H1 (cell line): Measurements from ENCODE around the gene SCG3. TPM values are rescaled to one million over a fixed set of nuclear protein-coding genes. Genes with fewer than 3 reads are reported as not detected.

Experiments
- ASH2L ChIP-seq: fragments of 200-600, 300-600 bp; sonication (generic); IDR thresholded peaks from one replicate; pipeline ENCODE4 v1.7.1; 2017; ENCODE audit warnings: low read length
- CREB1 ChIP-seq: IDR thresholded peaks from 2 replicates; pipeline ENCODE4 v1.6.1; 2012; ENCODE audit warnings: inconsistent platforms
- POU5F1 ChIP-seq: IDR thresholded peaks from 2 replicates; pipeline ENCODE4 v1.6.1; 2011; ENCODE audit warnings: low read depth, mild to moderate bottlenecking, low read length, moderate library complexity
- SP2 ChIP-seq: IDR thresholded peaks from 2 replicates; pipeline ENCODE4 v1.6.1; 2012; ENCODE audit warnings: mild to moderate bottlenecking, low read length, inconsistent platforms
- ZNF274 ChIP-seq: IDR thresholded peaks from 2 replicates; pipeline ENCODE4 v1.7.0; 2012; ENCODE audit warnings: low read length, borderline replicate concordance; ENCODE audit errors: extremely low read depth
- polyA plus RNA-seq, 7 experiments: library from polyadenylated mRNA; depleted of rRNA in 3 of 7; stranded (reverse) in 5 of 7; unstranded in 2 of 7; fragments of >200 nt in 5 of 7; fragments of 200-250 nt in 2 of 7; gene quantifications; 1 replicate in 5 of 7; 2 replicates in 1 of 7; 4 replicates in 1 of 7; pipeline versions ENCODE4 v1.2.1 to v1.2.3, GENCODE V29; 2011 to 2013; ENCODE audit warnings: missing spikeins in 2 of 7, mixed read lengths in 2 of 7
- total RNA-seq: library from RNA; stranded (reverse); fragmentation: NEBNext Ultra II Directional; extraction: Animal tissue kit (Norgen Biotek cat#: 25700); gene quantifications from 2 replicates; pipeline ENCODE4 v1.2.1, GENCODE V29; 2021
- TF ChIP-seq, protein P1 (sequence below): fragments of 300-600 bp; sonication (generic); IDR thresholded peaks from 2 replicates; pipeline ENCODE4 v1.7.1; 2012; ENCODE audit warnings: low read length, moderate library complexity, mild to moderate bottlenecking, inconsistent platforms; ENCODE audit not compliant: insufficient replicate concordance

Gene SCG3
- total and polyA plus RNA-seq, 2 of the 8 experiments (the other 6 are each of a cell fraction or from before 2014, with no cell fraction given) = 5.2 to 45.9 TPM

DNA sequence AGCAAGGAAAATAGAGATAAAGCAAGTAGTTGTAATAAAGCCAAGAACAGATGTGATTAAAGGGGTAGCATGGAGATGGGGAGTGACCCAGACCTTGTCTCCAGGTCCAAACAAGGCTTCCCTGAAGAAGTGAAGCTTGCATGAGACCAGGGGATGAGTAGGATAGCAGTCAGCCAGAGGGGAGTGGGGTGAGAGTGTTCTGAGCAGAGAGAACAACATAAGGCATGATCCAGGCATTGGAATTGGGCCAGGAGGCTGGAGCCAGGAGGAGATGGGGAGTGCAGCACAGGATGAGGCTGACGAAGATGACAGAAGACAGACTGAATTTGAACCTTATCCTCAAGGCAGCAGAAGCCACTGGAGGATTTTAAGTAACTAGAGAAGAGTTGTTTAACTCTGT lies 77.3 kb downstream of the SCG3 start (continued):
- TF ChIP-seq, protein P1, sequence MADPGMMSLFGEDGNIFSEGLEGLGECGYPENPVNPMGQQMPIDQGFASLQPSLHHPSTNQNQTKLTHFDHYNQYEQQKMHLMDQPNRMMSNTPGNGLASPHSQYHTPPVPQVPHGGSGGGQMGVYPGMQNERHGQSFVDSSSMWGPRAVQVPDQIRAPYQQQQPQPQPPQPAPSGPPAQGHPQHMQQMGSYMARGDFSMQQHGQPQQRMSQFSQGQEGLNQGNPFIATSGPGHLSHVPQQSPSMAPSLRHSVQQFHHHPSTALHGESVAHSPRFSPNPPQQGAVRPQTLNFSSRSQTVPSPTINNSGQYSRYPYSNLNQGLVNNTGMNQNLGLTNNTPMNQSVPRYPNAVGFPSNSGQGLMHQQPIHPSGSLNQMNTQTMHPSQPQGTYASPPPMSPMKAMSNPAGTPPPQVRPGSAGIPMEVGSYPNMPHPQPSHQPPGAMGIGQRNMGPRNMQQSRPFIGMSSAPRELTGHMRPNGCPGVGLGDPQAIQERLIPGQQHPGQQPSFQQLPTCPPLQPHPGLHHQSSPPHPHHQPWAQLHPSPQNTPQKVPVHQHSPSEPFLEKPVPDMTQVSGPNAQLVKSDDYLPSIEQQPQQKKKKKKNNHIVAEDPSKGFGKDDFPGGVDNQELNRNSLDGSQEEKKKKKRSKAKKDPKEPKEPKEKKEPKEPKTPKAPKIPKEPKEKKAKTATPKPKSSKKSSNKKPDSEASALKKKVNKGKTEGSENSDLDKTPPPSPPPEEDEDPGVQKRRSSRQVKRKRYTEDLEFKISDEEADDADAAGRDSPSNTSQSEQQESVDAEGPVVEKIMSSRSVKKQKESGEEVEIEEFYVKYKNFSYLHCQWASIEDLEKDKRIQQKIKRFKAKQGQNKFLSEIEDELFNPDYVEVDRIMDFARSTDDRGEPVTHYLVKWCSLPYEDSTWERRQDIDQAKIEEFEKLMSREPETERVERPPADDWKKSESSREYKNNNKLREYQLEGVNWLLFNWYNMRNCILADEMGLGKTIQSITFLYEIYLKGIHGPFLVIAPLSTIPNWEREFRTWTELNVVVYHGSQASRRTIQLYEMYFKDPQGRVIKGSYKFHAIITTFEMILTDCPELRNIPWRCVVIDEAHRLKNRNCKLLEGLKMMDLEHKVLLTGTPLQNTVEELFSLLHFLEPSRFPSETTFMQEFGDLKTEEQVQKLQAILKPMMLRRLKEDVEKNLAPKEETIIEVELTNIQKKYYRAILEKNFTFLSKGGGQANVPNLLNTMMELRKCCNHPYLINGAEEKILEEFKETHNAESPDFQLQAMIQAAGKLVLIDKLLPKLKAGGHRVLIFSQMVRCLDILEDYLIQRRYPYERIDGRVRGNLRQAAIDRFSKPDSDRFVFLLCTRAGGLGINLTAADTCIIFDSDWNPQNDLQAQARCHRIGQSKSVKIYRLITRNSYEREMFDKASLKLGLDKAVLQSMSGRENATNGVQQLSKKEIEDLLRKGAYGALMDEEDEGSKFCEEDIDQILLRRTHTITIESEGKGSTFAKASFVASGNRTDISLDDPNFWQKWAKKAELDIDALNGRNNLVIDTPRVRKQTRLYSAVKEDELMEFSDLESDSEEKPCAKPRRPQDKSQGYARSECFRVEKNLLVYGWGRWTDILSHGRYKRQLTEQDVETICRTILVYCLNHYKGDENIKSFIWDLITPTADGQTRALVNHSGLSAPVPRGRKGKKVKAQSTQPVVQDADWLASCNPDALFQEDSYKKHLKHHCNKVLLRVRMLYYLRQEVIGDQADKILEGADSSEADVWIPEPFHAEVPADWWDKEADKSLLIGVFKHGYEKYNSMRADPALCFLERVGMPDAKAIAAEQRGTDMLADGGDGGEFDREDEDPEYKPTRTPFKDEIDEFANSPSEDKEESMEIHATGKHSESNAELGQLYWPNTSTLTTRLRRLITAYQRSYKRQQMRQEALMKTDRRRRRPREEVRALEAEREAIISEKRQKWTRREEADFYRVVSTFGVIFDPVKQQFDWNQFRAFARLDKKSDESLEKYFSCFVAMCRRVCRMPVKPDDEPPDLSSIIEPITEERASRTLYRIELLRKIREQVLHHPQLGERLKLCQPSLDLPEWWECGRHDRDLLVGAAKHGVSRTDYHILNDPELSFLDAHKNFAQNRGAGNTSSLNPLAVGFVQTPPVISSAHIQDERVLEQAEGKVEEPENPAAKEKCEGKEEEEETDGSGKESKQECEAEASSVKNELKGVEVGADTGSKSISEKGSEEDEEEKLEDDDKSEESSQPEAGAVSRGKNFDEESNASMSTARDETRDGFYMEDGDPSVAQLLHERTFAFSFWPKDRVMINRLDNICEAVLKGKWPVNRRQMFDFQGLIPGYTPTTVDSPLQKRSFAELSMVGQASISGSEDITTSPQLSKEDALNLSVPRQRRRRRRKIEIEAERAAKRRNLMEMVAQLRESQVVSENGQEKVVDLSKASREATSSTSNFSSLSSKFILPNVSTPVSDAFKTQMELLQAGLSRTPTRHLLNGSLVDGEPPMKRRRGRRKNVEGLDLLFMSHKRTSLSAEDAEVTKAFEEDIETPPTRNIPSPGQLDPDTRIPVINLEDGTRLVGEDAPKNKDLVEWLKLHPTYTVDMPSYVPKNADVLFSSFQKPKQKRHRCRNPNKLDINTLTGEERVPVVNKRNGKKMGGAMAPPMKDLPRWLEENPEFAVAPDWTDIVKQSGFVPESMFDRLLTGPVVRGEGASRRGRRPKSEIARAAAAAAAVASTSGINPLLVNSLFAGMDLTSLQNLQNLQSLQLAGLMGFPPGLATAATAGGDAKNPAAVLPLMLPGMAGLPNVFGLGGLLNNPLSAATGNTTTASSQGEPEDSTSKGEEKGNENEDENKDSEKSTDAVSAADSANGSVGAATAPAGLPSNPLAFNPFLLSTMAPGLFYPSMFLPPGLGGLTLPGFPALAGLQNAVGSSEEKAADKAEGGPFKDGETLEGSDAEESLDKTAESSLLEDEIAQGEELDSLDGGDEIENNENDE = no peak
- TF ChIP-seq POU5F1 = no peak
- no peak for TF ChIP-seq ZNF274
- no peak for TF ChIP-seq ASH2L
- TF ChIP-seq CREB1 = no peak
- no peak for TF ChIP-seq SP2
- TF ChIP-seq, all 59 proteins: peak for 0
